Measurements from ENCODE around the gene KSR1.

DNA sequence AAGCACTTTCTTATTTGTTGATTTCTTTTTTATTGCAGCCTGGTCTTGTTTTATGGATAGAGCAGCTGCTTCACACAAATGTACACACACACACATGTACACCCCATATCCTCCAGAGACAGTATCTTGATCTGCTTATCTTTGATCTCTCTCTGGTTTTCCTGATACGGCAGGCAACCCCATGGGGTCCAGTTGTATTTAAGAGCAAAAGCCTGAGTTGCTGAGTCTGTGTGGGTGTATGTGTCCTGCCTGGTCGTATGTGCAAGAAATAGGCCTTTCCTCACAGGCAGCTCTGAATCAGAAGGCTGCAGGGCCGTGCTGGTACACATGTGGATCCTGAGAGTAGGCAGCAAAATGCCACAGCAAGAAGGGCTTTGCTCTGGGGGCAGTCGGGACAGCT, 160.2 kb downstream of the KSR1 start:
- no peak for TF ChIP-seq POLR2A (IDR thresholded peaks at IDR 0.05)
- TF ChIP-seq, protein P1, sequence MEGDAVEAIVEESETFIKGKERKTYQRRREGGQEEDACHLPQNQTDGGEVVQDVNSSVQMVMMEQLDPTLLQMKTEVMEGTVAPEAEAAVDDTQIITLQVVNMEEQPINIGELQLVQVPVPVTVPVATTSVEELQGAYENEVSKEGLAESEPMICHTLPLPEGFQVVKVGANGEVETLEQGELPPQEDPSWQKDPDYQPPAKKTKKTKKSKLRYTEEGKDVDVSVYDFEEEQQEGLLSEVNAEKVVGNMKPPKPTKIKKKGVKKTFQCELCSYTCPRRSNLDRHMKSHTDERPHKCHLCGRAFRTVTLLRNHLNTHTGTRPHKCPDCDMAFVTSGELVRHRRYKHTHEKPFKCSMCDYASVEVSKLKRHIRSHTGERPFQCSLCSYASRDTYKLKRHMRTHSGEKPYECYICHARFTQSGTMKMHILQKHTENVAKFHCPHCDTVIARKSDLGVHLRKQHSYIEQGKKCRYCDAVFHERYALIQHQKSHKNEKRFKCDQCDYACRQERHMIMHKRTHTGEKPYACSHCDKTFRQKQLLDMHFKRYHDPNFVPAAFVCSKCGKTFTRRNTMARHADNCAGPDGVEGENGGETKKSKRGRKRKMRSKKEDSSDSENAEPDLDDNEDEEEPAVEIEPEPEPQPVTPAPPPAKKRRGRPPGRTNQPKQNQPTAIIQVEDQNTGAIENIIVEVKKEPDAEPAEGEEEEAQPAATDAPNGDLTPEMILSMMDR (IDR thresholded peaks at IDR 0.05): no peak
